IMR-90 (cell line): ENCODE measurements around the gene PLSCR3. TPM values are rescaled to one million over a fixed set of nuclear protein-coding genes. Genes with fewer than 3 reads are reported as not detected.
A peak's percentile ranks its signal among the peaks of the same experiment; 100 is the strongest.

Experiments used
- ATAC-seq: fragments of 200-7000 bp; cut with Tn5 transposase; 2 replicates; pipeline ENCODE4 v1.9.1; 2020; ENCODE audit warnings: low read depth, mild to moderate bottlenecking, moderate library complexity
- BruUV-seq: library from RNA; stranded (reverse); fragments of 400-500 nt; replicated peaks from 2 replicates; lab custom pipeline; 2021; lab: Mats Ljungman, UMichigan
- CTCF ChIA-PET: fragments of 300-600 bp; formaldehyde crosslinking; extraction: SDS; loops from one replicate; lab custom pipeline; 2021; ENCODE audit warnings: antibody characterized with exemption; lab: Yijun Ruan, JAX
- POLR2A ChIA-PET: fragments of 300-600 bp; sonication (Branson Sonifier 250); formaldehyde crosslinking; loops from one replicate; lab custom pipeline; 2022; ENCODE audit warnings: antibody characterized with exemption; ENCODE audit not compliant: unreplicated experiment; lab: Charles Lee
- DNase-seq: peaks from one replicate; pipeline ENCODE4 v3.0.0; 2013
- H2AFZ ChIP-seq: replicated peaks from 2 replicates; pipeline ENCODE3; 2013; ENCODE audit warnings: low read length, mild to moderate bottlenecking; ENCODE audit not compliant: poor library complexity
- H2AK5ac ChIP-seq: 2 replicates; pipeline ENCODE4 v1.6.1; 2013; ENCODE audit warnings: low read depth, low read length, inconsistent platforms
- H2AK9ac ChIP-seq: replicated peaks from 2 replicates; pipeline ENCODE3; 2013; ENCODE audit warnings: mild to moderate bottlenecking, low read depth, low read length, moderate library complexity; ENCODE audit not compliant: poor library complexity
- H2BK120ac ChIP-seq: 2 replicates; pipeline ENCODE4 v1.6.1; 2013; ENCODE audit warnings: low read depth, low read length, inconsistent platforms
- H2BK15ac ChIP-seq: 3 replicates; pipeline ENCODE4 v1.6.1; 2013; ENCODE audit warnings: low read depth, low read length, inconsistent platforms
- H2BK20ac ChIP-seq: 2 replicates; pipeline ENCODE4 v1.6.1; 2013; ENCODE audit warnings: low read depth, mild to moderate bottlenecking, inconsistent platforms, low read length, moderate library complexity
- H2BK5ac ChIP-seq: 2 replicates; pipeline ENCODE4 v1.6.1; 2013; ENCODE audit warnings: mild to moderate bottlenecking, low read depth, low read length, inconsistent platforms; ENCODE audit not compliant: poor library complexity, severe bottlenecking
- H3K14ac ChIP-seq: replicated peaks from 2 replicates; pipeline ENCODE4 v1.6.1; 2013; ENCODE audit warnings: low read depth, low read length, inconsistent platforms
- H3K18ac ChIP-seq: 2 replicates; pipeline ENCODE4 v1.6.1; 2013; ENCODE audit warnings: low read depth, low read length, control low read depth
- H3K23ac ChIP-seq: 2 replicates; pipeline ENCODE4 v1.6.1; 2013; ENCODE audit warnings: low read depth, low read length, inconsistent platforms
- H3K27ac ChIP-seq: 2 replicates; pipeline ENCODE4 v1.5.1; 2013; ENCODE audit warnings: mild to moderate bottlenecking, control low read depth, low read length; ENCODE audit not compliant: insufficient read depth
- H3K27me3 ChIP-seq: 2 replicates; pipeline ENCODE4 v1.6.1; 2013; ENCODE audit warnings: low read length; ENCODE audit not compliant: control insufficient read depth, insufficient read depth
- H3K36me3 ChIP-seq: 2 replicates; pipeline ENCODE4 v1.6.1; 2013; ENCODE audit warnings: low read length, mixed read lengths; ENCODE audit not compliant: control insufficient read depth, insufficient read depth
- H3K4ac ChIP-seq: 2 replicates; pipeline ENCODE4 v1.6.1; 2013; ENCODE audit warnings: low read depth, low read length, inconsistent platforms
- H3K4me1 ChIP-seq: 2 replicates; pipeline ENCODE4 v1.6.1; 2013; ENCODE audit warnings: low read length, mixed read lengths; ENCODE audit not compliant: control insufficient read depth, insufficient read depth
- H3K4me2 ChIP-seq: 2 replicates; pipeline ENCODE4 v1.6.1; 2013; ENCODE audit warnings: low read depth, mild to moderate bottlenecking, control low read depth, low read length, moderate library complexity
- H3K4me3 ChIP-seq: 2 replicates; pipeline ENCODE4 v1.5.1; 2013; ENCODE audit warnings: low read depth, mild to moderate bottlenecking, control low read depth, low read length, moderate library complexity; ENCODE audit not compliant: insufficient read depth
- H3K56ac ChIP-seq: 2 replicates; pipeline ENCODE4 v1.6.1; 2013; ENCODE audit warnings: low read length, inconsistent platforms; ENCODE audit not compliant: insufficient read depth; ENCODE audit errors: extremely low read depth
- H3K79me1 ChIP-seq, 2 experiments: 2 replicates each; pipeline ENCODE4 v1.6.1; 2013; ENCODE audit warnings: low read length in 2 of 2, inconsistent platforms in 1 of 2, low read depth in 1 of 2
- H3K9ac ChIP-seq: 2 replicates; pipeline ENCODE4 v1.6.1; 2013; ENCODE audit warnings: low read depth, low read length, control low read depth
- H3K9me1 ChIP-seq: 2 replicates; pipeline ENCODE4 v1.6.1; 2013; ENCODE audit warnings: low read length, inconsistent platforms; ENCODE audit not compliant: insufficient read depth
- H3K9me3 ChIP-seq: 2 replicates; pipeline ENCODE4 v1.6.1; 2013; ENCODE audit warnings: low read length; ENCODE audit not compliant: control insufficient read depth, insufficient read depth
- H4K20me1 ChIP-seq: 2 replicates; pipeline ENCODE4 v1.6.1; 2013; ENCODE audit warnings: low read length, inconsistent platforms; ENCODE audit not compliant: insufficient read depth
- H4K5ac ChIP-seq: 2 replicates; pipeline ENCODE4 v1.6.1; 2013; ENCODE audit warnings: mild to moderate bottlenecking, low read depth, low read length, control low read depth
- H4K8ac ChIP-seq, 2 experiments: 2 replicates each; pipeline ENCODE4 v1.6.1; 2013; ENCODE audit warnings: low read depth in 2 of 2, low read length in 2 of 2, control low read depth in 1 of 2, inconsistent platforms in 1 of 2
- H4K91ac ChIP-seq: 2 replicates; pipeline ENCODE4 v1.6.1; 2013; ENCODE audit warnings: low read depth, low read length, inconsistent platforms; ENCODE audit not compliant: insufficient read depth
- CEBPB ChIP-seq: IDR thresholded peaks from 2 replicates; pipeline ENCODE4 v1.6.1; 2012; ENCODE audit warnings: low read depth, low read length, improper control_type of control experiment
- CTCF ChIP-seq: conservative IDR thresholded peaks from 2 replicates; pipeline ENCODE4 v1.5.1; 2012; ENCODE audit warnings: mild to moderate bottlenecking, low read depth, low read length, improper control_type of control experiment
- FOS ChIP-seq: fragments of 150-350 bp; IDR thresholded peaks from 2 replicates; pipeline ENCODE4 v1.6.1; 2016; ENCODE audit warnings: low read depth, low read length
- MAFK ChIP-seq: IDR thresholded peaks from 2 replicates; pipeline ENCODE4 v1.6.1; 2012; ENCODE audit warnings: low read depth, low read length, improper control_type of control experiment
- MXI1 ChIP-seq: IDR thresholded peaks from 2 replicates; pipeline ENCODE4 v1.6.1; 2012; ENCODE audit warnings: low read depth, mild to moderate bottlenecking, low read length, moderate library complexity, borderline replicate concordance
- POLR2A ChIP-seq: IDR thresholded peaks from 2 replicates; pipeline ENCODE4 v1.6.1; 2012; ENCODE audit warnings: mild to moderate bottlenecking, low read depth, low read length
- RFX5 ChIP-seq: IDR thresholded peaks from 2 replicates; pipeline ENCODE4 v1.8.0; 2012; ENCODE audit warnings: low read depth, mild to moderate bottlenecking, low read length, moderate library complexity
- WGBS, 2 experiments: methylation state at CpG; one replicate each; pipeline versions ENCODE4 v1.1.5 to v1.1.7; 2013; ENCODE audit warnings: missing lambda C conversion rate in 2 of 2; ENCODE audit not compliant: insufficient read length in 1 of 2; ENCODE audit errors: extremely low coverage in 2 of 2; 5-methylcytosine and 5-hydroxymethylcytosine counted together
- dilution Hi-C: fragments of 300-500 bp; cut with HindIII; formaldehyde crosslinking; loops from one replicate; pipeline ENCODE4 v1.14.3; 2018; ENCODE audit warnings: low sequenced_read_pairs; ENCODE audit not compliant: unreplicated experiment
- in situ Hi-C: fragments of 300-500 bp; cut with MboI; formaldehyde crosslinking; loops from 3 replicates; pipeline ENCODE4 v1.14.3; 2019; ENCODE audit warnings: low sequenced_read_pairs, inconsistent platforms, mixed read lengths
- intact Hi-C: fragments of 100-400 bp; cut with micrococcal nuclease; formaldehyde crosslinking; loops from 2 replicates; pipeline ENCODE4 v1.10.0; 2022
- polyA plus RNA-seq, 3 experiments: library from polyadenylated mRNA; depleted of rRNA; stranded (reverse); fragments of >200 nt; gene quantifications; 2 replicates each; pipeline ENCODE4 v1.2.3, GENCODE V29; 2012; ENCODE audit warnings: low replicate concordance in 1 of 3
- total RNA-seq: library from RNA; depleted of rRNA; stranded (reverse); fragments of >200 nt; gene quantifications from 2 replicates; pipeline ENCODE4 v1.2.3, GENCODE V29; 2012

The PLSCR3 gene
- total and polyA plus RNA-seq, 2 of the 4 experiments (the other 2 are of a cell fraction): 6.1 to 116 TPM

DNA sequence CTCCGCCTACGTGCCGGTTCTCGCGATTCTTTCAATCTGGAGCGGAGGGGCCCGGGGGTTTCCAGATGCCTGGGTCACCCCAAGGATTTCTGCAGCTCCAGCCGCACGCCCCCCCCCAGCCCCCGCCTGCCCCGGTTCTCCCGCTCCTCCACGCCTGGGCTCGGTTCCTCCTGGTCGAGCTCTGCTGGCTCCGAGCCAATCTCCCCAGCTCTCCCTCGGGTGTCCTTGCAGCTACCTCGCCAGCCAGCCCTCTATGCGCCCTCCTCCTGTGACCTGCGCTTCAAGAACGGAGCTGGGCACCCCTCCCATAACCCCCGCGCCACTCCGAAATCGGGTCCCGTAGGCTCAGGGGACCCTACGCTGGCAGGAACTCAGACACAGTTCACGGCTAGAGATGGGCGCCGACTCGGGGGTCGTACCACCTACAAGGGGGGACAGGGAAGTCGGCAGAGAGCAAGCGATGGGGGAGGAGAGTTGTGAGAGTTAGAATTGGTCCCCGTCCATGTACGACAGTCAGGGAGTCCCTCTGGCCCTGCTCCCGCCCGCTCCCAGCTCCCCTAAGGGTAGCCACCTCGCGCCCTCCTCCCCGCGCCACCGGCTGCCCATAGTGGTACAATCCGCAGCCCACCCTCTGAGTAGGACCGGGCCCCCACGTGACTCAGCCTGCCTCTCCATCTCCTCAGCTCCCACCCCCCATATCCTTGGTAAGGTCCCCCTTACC lies 45.9 kb upstream of the PLSCR3 start:
- Histone ChIP-seq H3K9ac (peak overlapping the region; percentile 67), H3K4me1 (peaks cover 19% of the 10 kb centered on the region), H3K36me3 (no peaks in the 10 kb centered on the region), H2AFZ (peak overlapping the region; percentile 84), H3K4me2 (peak overlapping the region; percentile 80), H4K8ac (peak overlapping the region; percentile 84 to 94; a peak in 3 of 4 replicates), H2AK5ac (peak overlapping the region; percentile 68), H3K4me3 (peak overlapping the region; percentile 48), H3K56ac (no peak overlapping the region), H3K4ac (peak overlapping the region; percentile 51), H3K79me1 (peaks cover 0 to 2% of the 10 kb centered on the region in 2 experiments; a peak in 1 of 4 replicates), H3K9me1 (0 out of 2 replicates have a peak, but pooled peaks cover 5% of the 10 kb centered on the region), H2BK20ac (no peak overlapping the region), H2BK15ac (0 out of 3 replicates have a peak overlapping the region, but pooled peaks have one; percentile 23), H3K18ac (peak overlapping the region; percentile 65), H3K27ac (no peak overlapping the region; the same call in 1 of the 2 replicates), H3K14ac (0 out of 2 replicates have a peak overlapping the region, but pooled peaks have one; percentile 69), H2BK120ac (no peak overlapping the region; the same call in 1 of the 2 replicates), H4K5ac (peak overlapping the region; percentile 97), H3K23ac (peak overlapping the region; percentile 75; the same call in 1 of the 2 replicates), H4K20me1 (peaks cover 3% of the 10 kb centered on the region; the same call in 1 of the 2 replicates), H3K9me3 (no peaks in the 10 kb centered on the region), H2AK9ac (peak overlapping the region; percentile 93), H4K91ac (peak overlapping the region; percentile 74; the same call in 1 of the 2 replicates), H3K27me3 (peaks cover 34% of the 10 kb centered on the region), H2BK5ac (no peak overlapping the region)
- intact Hi-C loops: no loop called here
- BruUV-seq: no TSS peak
- TF ChIP-seq CTCF (no peak), FOS (no peak), CEBPB (no peak), MXI1 (no peak), RFX5 (no peak), POLR2A (no peak), MAFK (no peak)
- in situ Hi-C loops: no loop called here
- dilution Hi-C loops: no loop called here
- ATAC-seq (0 out of 2 replicates have a peak, but pooled peaks have one; percentile 6), DNase-seq (no peak)
- POLR2A ChIA-PET: interaction anchor here (0.6 kb wide), 1 partner anchor 935 kb away, joined by 3 read pairs; no protein-coding TSS in a partner anchor
- CTCF ChIA-PET: no interaction called here
- WGBS, 2 experiments: 3% methylated on average over 10 of the region's 46 CpGs; no CpG with 5 or more reads in 1 of the 2 experiments
